HG03103 (cell line): ENCODE data around the gene SPATA31E1.
"Not testable (repeated sequence)": the region's sequence is repeated elsewhere in the genome, so short reads cannot be mapped to it uniquely, and the experiment has no call there.

Source experiments
- ATAC-seq: cut with Tn5 transposase; IDR thresholded peaks from one replicate; pipeline ENCODE4 v1.9.1; 2021; ENCODE audit warnings: low read depth; ENCODE audit not compliant: unreplicated experiment

Gene SPATA31E1

GRCh38 chr9:87882627-87883026, at the start of gene SPATA31E1:
SPATA31E1 (plus strand) TSS chr9:87882877; CDS start chr9:87882892, 15 bp downstream.
- ATAC-seq, result no peak

- ATAC-seq, result no peak
These were observed 48.3 kb upstream of the SPATA31E1 start for GRCh38 chr9:87834357-87834756.

GRCh38 chr9:87836536-87836935, 46.1 kb upstream of the SPATA31E1 start:
- ATAC-seq, result no peak

GRCh38 chr9:87836951-87837705, 45.5 kb upstream of the SPATA31E1 start:
- no peak for ATAC-seq

- ATAC-seq, result no peak
These were observed 42.5 kb upstream of the SPATA31E1 start for GRCh38 chr9:87840134-87840533.

- no peak for ATAC-seq
These were observed 39.6 kb upstream of the SPATA31E1 start for GRCh38 chr9:87842878-87843585.

GRCh38 chr9:87844506-87844905, 38.2 kb upstream of the SPATA31E1 start:
- ATAC-seq, result no peak

GRCh38 chr9:87847817-87848216, 34.9 kb upstream of the SPATA31E1 start:
- not testable (repeated sequence) for ATAC-seq

- no peak for ATAC-seq
These were observed 33.4 kb upstream of the SPATA31E1 start for GRCh38 chr9:87849144-87849758.

GRCh38 chr9:87850391-87850790, 32.3 kb upstream of the SPATA31E1 start:
- ATAC-seq, result no peak

GRCh38 chr9:87851186-87851585, 31.5 kb upstream of the SPATA31E1 start:
- not testable (repeated sequence) for ATAC-seq

- no peak for ATAC-seq
These were observed 29.4 kb upstream of the SPATA31E1 start for GRCh38 chr9:87853302-87853701.

GRCh38 chr9:87853876-87854579, 28.6 kb upstream of the SPATA31E1 start:
- no peak for ATAC-seq

- ATAC-seq, result no peak
These were observed 28.1 kb upstream of the SPATA31E1 start for GRCh38 chr9:87854580-87854955.

- no peak for ATAC-seq
These were observed 27.6 kb upstream of the SPATA31E1 start for GRCh38 chr9:87855061-87855460.

GRCh38 chr9:87857141-87857947, 25.3 kb upstream of the SPATA31E1 start:
- no peak for ATAC-seq

- ATAC-seq, result no peak
These were observed 24.7 kb upstream of the SPATA31E1 start for GRCh38 chr9:87857948-87858335.

- ATAC-seq, result no peak
These were observed 23.5 kb upstream of the SPATA31E1 start for GRCh38 chr9:87859137-87859536.

- ATAC-seq, result no peak
These were observed 22.9 kb upstream of the SPATA31E1 start for GRCh38 chr9:87859786-87860185.

GRCh38 chr9:87861332-87861731, 21.3 kb upstream of the SPATA31E1 start:
- no peak for ATAC-seq
